Fibroblast of villous mesenchyme (primary cell): Measurements from ENCODE around the gene HSPA8. TPM values are rescaled to one million over a fixed set of nuclear protein-coding genes. Genes with fewer than 3 reads are reported as not detected.
A peak's percentile ranks its signal among the peaks of the same experiment; 100 is the strongest.
"Not testable (repeated sequence)": the region's sequence is repeated elsewhere in the genome, so short reads cannot be mapped to it uniquely, and the experiment has no call there.

Experiments used
- DNase-seq: peaks from one replicate; pipeline ENCODE4 v3.0.0-alpha.2; 2010; ENCODE audit warnings: low read depth
- H3K4me3 ChIP-seq: 2 replicates; pipeline ENCODE4 v1.5.1; 2011; ENCODE audit warnings: low read depth, mild to moderate bottlenecking, low read length
- CTCF ChIP-seq: IDR thresholded peaks from 2 replicates; pipeline ENCODE4 v1.5.1; 2012; ENCODE audit warnings: low read depth, mild to moderate bottlenecking, low read length; ENCODE audit not compliant: insufficient read depth
- total RNA-seq: library from RNA; depleted of rRNA; stranded (reverse); fragments of >200 nt; gene quantifications from 2 replicates; pipeline ENCODE4 v1.2.3, GENCODE V29; 2012

The HSPA8 gene
- total RNA-seq, 1 donor = 2,555 TPM

GRCh38 chr11:123100379-123101085 is 38.6 kb upstream of the HSPA8 start:
- no peak overlapping the region for H3K4me3 ChIP-seq
- no peak for TF ChIP-seq CTCF
- no peak for DNase-seq

- no peak overlapping the region for H3K4me3 ChIP-seq
- DNase-seq = no peak
- TF ChIP-seq CTCF = no peak
Observed at GRCh38 chr11:123098990-123099389, 37.1 kb upstream of the HSPA8 start.

- DNase-seq = no peak
- TF ChIP-seq CTCF = no peak
- H3K4me3 ChIP-seq = no peak overlapping the region
Observed at GRCh38 chr11:123093739-123094138, 31.8 kb upstream of the HSPA8 start.

GRCh38 chr11:123091506-123091905 is 29.6 kb upstream of the HSPA8 start:
- no peak for DNase-seq

GRCh38 chr11:123090168-123090567 is 28.2 kb upstream of the HSPA8 start:
- not testable (repeated sequence) for H3K4me3 ChIP-seq, DNase-seq

More at GRCh38 chr11:123091506-123091905, 29.6 kb upstream of the HSPA8 start:
- no peak for TF ChIP-seq CTCF
- no peak overlapping the region for H3K4me3 ChIP-seq

- DNase-seq, H3K4me3 ChIP-seq: not testable (repeated sequence)
Observed at GRCh38 chr11:123088896-123089295, 27.0 kb upstream of the HSPA8 start.

- DNase-seq, H3K4me3 ChIP-seq: not testable (repeated sequence)
Observed at GRCh38 chr11:123087657-123088056, 25.7 kb upstream of the HSPA8 start.

- H3K4me3 ChIP-seq = no peak overlapping the region
- TF ChIP-seq CTCF = no peak
- DNase-seq = peak; percentile 61
Observed at GRCh38 chr11:123086305-123086704, 24.4 kb upstream of the HSPA8 start.
